Liver (tissue), 9 donors: ENCODE measurements around the gene ENOX1. TPM values are rescaled to one million over a fixed set of nuclear protein-coding genes. Genes with fewer than 3 reads are reported as not detected.

Experiments used
- DNase-seq: peaks from one replicate; pipeline ENCODE4 v3.0.0-alpha.2; 2017; ENCODE audit warnings: low spot score
- H3K27ac ChIP-seq, 2 donors: one replicate each; pipeline ENCODE4 v1.7.0; 2013; ENCODE audit warnings: inconsistent platforms in 2 of 2, low read length in 2 of 2, control low read depth in 1 of 2, low read depth in 1 of 2, mild to moderate bottlenecking in 1 of 2
- H3K27me3 ChIP-seq, 4 donors: one replicate each; pipeline versions ENCODE4 v1.6.1 to v1.7.0; 2013; ENCODE audit warnings: low read length in 3 of 4, inconsistent platforms in 1 of 4, mild to moderate bottlenecking in 1 of 4, moderate library complexity in 1 of 4; ENCODE audit not compliant: control insufficient read depth in 4 of 4, insufficient read depth in 4 of 4
- H3K36me3 ChIP-seq, 4 donors: one replicate each; pipeline versions ENCODE4 v1.6.1 to v1.7.0; 2013; ENCODE audit warnings: low read length in 3 of 4, mild to moderate bottlenecking in 3 of 4, low read depth in 1 of 4, moderate library complexity in 1 of 4; ENCODE audit not compliant: control insufficient read depth in 4 of 4, insufficient read depth in 3 of 4
- H3K4me1 ChIP-seq, 4 donors: one replicate each; pipeline versions ENCODE4 v1.6.1 to v1.7.0; 2013; ENCODE audit warnings: low read length in 3 of 4, mild to moderate bottlenecking in 3 of 4, moderate library complexity in 1 of 4; ENCODE audit not compliant: control insufficient read depth in 4 of 4, insufficient read depth in 4 of 4
- H3K4me3 ChIP-seq, 3 donors: one replicate each; pipeline versions ENCODE4 v1.6.1 to v1.7.0; 2013; ENCODE audit warnings: low read length in 3 of 3, control low read depth in 1 of 3, low read depth in 1 of 3, mild to moderate bottlenecking in 1 of 3
- H3K9ac ChIP-seq, 2 donors: one replicate each; pipeline ENCODE4 v1.7.0; 2013; ENCODE audit warnings: low read length in 2 of 2, mild to moderate bottlenecking in 2 of 2, moderate library complexity in 2 of 2, control low read depth in 1 of 2, low read depth in 1 of 2
- H3K9me3 ChIP-seq, 4 donors: one replicate each; pipeline versions ENCODE4 v1.6.1 to v1.7.0; 2013; ENCODE audit warnings: low read length in 3 of 4; ENCODE audit not compliant: control insufficient read depth in 4 of 4
- EGR1 ChIP-seq, 2 donors: IDR thresholded peaks; 2 replicates each; pipeline ENCODE4 v1.6.1; 2016 to 2018; ENCODE audit warnings: antibody characterized with exemption in 2 of 2, low read depth in 2 of 2
- FOXA1 ChIP-seq: IDR thresholded peaks from 2 replicates; pipeline ENCODE4 v1.6.1; 2016; ENCODE audit warnings: antibody characterized with exemption
- FOXA2 ChIP-seq: IDR thresholded peaks from 2 replicates; pipeline ENCODE4 v1.6.1; 2016; ENCODE audit warnings: antibody characterized with exemption
- GABPA ChIP-seq, 2 donors: IDR thresholded peaks in 1 of 2; conservative IDR thresholded peaks in 1 of 2; 2 replicates each; pipeline ENCODE4 v1.6.1; 2016; ENCODE audit warnings: antibody characterized with exemption in 2 of 2, mild to moderate bottlenecking in 1 of 2, moderate library complexity in 1 of 2
- HNF4A ChIP-seq, 2 donors: conservative IDR thresholded peaks; 2 replicates each; pipeline ENCODE4 v1.6.1; 2016; ENCODE audit warnings: antibody characterized with exemption in 2 of 2, mild to moderate bottlenecking in 2 of 2
- HNF4G ChIP-seq: IDR thresholded peaks from 2 replicates; pipeline ENCODE4 v1.6.1; 2016; ENCODE audit warnings: antibody characterized with exemption
- JUND ChIP-seq, 2 donors: IDR thresholded peaks; 2 replicates each; pipeline ENCODE4 v1.6.1; 2016; ENCODE audit warnings: antibody characterized with exemption in 2 of 2
- NR2F2 ChIP-seq: IDR thresholded peaks from 2 replicates; pipeline ENCODE4 v1.6.1; 2016; ENCODE audit warnings: antibody characterized with exemption
- RAD21 ChIP-seq, 2 donors: IDR thresholded peaks; 2 replicates each; pipeline ENCODE4 v1.6.1; 2016; ENCODE audit warnings: antibody characterized with exemption in 2 of 2, mild to moderate bottlenecking in 2 of 2
- RXRA ChIP-seq, 2 donors: IDR thresholded peaks; 2 replicates each; pipeline ENCODE4 v1.6.1; 2017 to 2018; ENCODE audit warnings: antibody characterized with exemption in 2 of 2, mild to moderate bottlenecking in 1 of 2
- SP1 ChIP-seq: IDR thresholded peaks from 2 replicates; pipeline ENCODE4 v1.6.1; 2018; ENCODE audit warnings: antibody characterized with exemption, mild to moderate bottlenecking
- TAF1 ChIP-seq: conservative IDR thresholded peaks from 2 replicates; pipeline ENCODE4 v1.6.1; 2016; ENCODE audit warnings: antibody characterized with exemption, mild to moderate bottlenecking
- YY1 ChIP-seq: IDR thresholded peaks from 2 replicates; pipeline ENCODE4 v1.6.1; 2016; ENCODE audit warnings: antibody characterized with exemption, mild to moderate bottlenecking
- WGBS: extraction: QIAGEN DNeasy Blood & Tissue Kit; methylation state at CpG from one replicate; pipeline ENCODE4 v1.1.7; 2013; 5-methylcytosine and 5-hydroxymethylcytosine counted together
- polyA plus RNA-seq, 2 donors: library from polyadenylated mRNA; stranded (reverse) in 1 of 2; unstranded in 1 of 2; fragments of 200-250 nt in 1 of 2; fragments of >200 nt in 1 of 2; fragmentation: Nextera tagmentation in 1 of 2; extraction: Ambion mirVana in 1 of 2; gene quantifications; one replicate each; pipeline versions ENCODE4 v1.2.1 to v1.2.3, GENCODE V29; 2013 to 2015
- total RNA-seq, 2 donors: library from RNA; depleted of rRNA; stranded (reverse); fragments of >200 nt; gene quantifications; one replicate each; pipeline ENCODE4 v1.2.3, GENCODE V29; 2014
- TF ChIP-seq, protein P1 (sequence below): IDR thresholded peaks from 2 replicates; pipeline ENCODE4 v1.6.1; 2016; ENCODE audit warnings: antibody characterized with exemption
- TF ChIP-seq, protein P2 (sequence below): IDR thresholded peaks from 2 replicates; pipeline ENCODE4 v1.6.1; 2016; ENCODE audit warnings: antibody characterized with exemption, mild to moderate bottlenecking
- TF ChIP-seq, protein P3 (sequence below): fragments of 150-350 bp; IDR thresholded peaks from 2 replicates; pipeline ENCODE4 v1.5.1; 2017; ENCODE audit warnings: improper control_type of control experiment, low read depth, low read length; ENCODE audit not compliant: missing input control
- TF ChIP-seq, protein P4 (sequence below): IDR thresholded peaks from 2 replicates; pipeline ENCODE4 v1.6.1; 2016; ENCODE audit warnings: antibody characterized with exemption
- TF ChIP-seq, protein P5 (sequence below): IDR thresholded peaks from 2 replicates; pipeline ENCODE4 v1.6.1; 2016; ENCODE audit warnings: antibody characterized with exemption
- donor health status: healthy.
- donor health status: healthy.
- donor health status: healthy.
- donor health status: healthy.
- donor health status: healthy.

ENOX1 gene
- total and polyA plus RNA-seq, 4 donors: 0.02 to 0.33 (median 0.08) TPM; not detected in 1

DNA sequence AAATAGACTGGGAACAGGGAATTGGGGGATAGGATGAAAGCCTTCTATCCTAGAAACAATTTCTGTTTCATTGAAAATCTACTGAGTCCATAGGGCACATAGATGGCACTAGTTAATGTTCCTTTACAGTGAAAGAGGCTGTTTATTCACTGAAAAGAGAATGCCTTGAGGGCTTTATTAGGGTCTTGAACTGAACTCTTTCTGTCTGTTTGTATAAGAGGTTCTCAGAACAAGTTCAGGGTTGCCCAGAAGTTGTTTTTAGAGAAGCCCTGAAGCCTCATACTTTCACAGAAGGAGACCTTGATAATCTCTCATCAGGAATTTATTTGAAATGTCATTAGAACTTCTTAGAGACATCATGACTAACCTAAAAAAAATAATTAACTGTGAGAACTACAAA is 43.9 kb downstream of the ENOX1 start (continued):
- TF ChIP-seq EGR1 (IDR thresholded peaks at IDR 0.05; ENCODE audit: low read depth in 2 of 2) (no peak), GABPA (IDR thresholded peaks at IDR 0.05 in 1 of 2, conservative IDR thresholded peaks at IDR 0.05 in 1 of 2) (no peak), FOXA2 (no peak), TAF1 (no peak)

DNA sequence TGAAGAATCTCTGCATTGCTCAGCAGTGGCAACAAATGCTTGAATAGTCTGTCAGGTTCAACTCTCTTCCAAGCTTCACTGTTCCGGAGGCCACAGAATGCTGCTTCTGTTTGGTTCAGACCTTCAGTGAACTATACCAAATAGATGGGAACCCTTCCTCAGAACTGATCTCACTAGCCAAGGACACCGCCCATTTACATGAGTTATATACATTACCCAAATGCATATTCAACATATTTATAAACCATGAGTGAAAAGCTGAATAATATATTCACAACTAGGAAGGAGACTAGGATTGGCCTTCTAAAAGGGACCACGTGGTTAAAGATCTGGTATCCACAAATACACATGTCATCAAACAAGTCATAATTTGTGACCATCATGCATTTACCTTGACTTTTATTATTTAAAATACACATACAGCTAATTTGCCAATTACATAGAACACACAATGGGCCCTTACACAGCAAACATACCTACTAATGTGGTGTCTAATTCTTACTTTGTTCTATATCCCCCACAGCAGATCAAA is 49.3 kb downstream of the ENOX1 start:
- TF ChIP-seq RXRA (IDR thresholded peaks at IDR 0.05) (no peak), HNF4A (conservative IDR thresholded peaks at IDR 0.05) (no peak), JUND (IDR thresholded peaks at IDR 0.05) (no peak), GABPA (IDR thresholded peaks at IDR 0.05 in 1 of 2, conservative IDR thresholded peaks at IDR 0.05 in 1 of 2) (no peak)
- H3K27me3 ChIP-seq: no peaks in the 10 kb centered on the region
- DNase-seq: no peak
- H3K9ac ChIP-seq: no peak overlapping the region
- 91% methylated on average over 3 of the region's 3 CpGs for WGBS
- no peaks in the 10 kb centered on the region for H3K9me3 ChIP-seq
- H3K27ac ChIP-seq: no peak overlapping the region
- no peaks in the 10 kb centered on the region for H3K36me3 ChIP-seq
- H3K4me1 ChIP-seq: no peaks in the 10 kb centered on the region
- H3K4me3 ChIP-seq: no peak overlapping the region

DNA sequence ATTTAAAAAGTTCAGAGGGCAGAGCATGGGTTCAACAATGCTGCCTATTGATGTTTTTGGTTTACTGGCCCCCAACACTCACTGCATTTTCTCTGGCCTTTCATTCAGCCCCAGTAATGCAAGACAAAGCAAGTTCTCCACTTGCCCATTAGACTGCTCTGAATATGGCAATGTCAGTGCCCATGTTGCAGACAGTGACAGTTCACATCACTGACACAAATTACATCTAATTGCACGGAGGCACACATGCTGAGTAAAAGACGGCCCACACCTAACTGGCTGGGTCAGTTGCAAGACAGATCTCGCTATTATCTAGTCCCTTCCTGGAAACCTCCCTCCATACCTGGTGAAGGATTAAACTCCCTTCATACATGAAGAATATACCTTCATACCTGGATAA is 54.0 kb downstream of the ENOX1 start:
- TF ChIP-seq RXRA (IDR thresholded peaks at IDR 0.05): no peak
- no peak for TF ChIP-seq FOXA2
- TF ChIP-seq FOXA1: no peak
- no peak for TF ChIP-seq NR2F2
- no peak for TF ChIP-seq TAF1
- TF ChIP-seq, protein P1, sequence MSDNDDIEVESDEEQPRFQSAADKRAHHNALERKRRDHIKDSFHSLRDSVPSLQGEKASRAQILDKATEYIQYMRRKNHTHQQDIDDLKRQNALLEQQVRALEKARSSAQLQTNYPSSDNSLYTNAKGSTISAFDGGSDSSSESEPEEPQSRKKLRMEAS: no peak
- TF ChIP-seq, protein P2, sequence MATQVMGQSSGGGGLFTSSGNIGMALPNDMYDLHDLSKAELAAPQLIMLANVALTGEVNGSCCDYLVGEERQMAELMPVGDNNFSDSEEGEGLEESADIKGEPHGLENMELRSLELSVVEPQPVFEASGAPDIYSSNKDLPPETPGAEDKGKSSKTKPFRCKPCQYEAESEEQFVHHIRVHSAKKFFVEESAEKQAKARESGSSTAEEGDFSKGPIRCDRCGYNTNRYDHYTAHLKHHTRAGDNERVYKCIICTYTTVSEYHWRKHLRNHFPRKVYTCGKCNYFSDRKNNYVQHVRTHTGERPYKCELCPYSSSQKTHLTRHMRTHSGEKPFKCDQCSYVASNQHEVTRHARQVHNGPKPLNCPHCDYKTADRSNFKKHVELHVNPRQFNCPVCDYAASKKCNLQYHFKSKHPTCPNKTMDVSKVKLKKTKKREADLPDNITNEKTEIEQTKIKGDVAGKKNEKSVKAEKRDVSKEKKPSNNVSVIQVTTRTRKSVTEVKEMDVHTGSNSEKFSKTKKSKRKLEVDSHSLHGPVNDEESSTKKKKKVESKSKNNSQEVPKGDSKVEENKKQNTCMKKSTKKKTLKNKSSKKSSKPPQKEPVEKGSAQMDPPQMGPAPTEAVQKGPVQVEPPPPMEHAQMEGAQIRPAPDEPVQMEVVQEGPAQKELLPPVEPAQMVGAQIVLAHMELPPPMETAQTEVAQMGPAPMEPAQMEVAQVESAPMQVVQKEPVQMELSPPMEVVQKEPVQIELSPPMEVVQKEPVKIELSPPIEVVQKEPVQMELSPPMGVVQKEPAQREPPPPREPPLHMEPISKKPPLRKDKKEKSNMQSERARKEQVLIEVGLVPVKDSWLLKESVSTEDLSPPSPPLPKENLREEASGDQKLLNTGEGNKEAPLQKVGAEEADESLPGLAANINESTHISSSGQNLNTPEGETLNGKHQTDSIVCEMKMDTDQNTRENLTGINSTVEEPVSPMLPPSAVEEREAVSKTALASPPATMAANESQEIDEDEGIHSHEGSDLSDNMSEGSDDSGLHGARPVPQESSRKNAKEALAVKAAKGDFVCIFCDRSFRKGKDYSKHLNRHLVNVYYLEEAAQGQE: no peak
- TF ChIP-seq YY1: no peak
- TF ChIP-seq, protein P3, sequence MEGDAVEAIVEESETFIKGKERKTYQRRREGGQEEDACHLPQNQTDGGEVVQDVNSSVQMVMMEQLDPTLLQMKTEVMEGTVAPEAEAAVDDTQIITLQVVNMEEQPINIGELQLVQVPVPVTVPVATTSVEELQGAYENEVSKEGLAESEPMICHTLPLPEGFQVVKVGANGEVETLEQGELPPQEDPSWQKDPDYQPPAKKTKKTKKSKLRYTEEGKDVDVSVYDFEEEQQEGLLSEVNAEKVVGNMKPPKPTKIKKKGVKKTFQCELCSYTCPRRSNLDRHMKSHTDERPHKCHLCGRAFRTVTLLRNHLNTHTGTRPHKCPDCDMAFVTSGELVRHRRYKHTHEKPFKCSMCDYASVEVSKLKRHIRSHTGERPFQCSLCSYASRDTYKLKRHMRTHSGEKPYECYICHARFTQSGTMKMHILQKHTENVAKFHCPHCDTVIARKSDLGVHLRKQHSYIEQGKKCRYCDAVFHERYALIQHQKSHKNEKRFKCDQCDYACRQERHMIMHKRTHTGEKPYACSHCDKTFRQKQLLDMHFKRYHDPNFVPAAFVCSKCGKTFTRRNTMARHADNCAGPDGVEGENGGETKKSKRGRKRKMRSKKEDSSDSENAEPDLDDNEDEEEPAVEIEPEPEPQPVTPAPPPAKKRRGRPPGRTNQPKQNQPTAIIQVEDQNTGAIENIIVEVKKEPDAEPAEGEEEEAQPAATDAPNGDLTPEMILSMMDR: no peak
- no peak for TF ChIP-seq SP1
- TF ChIP-seq, protein P4, sequence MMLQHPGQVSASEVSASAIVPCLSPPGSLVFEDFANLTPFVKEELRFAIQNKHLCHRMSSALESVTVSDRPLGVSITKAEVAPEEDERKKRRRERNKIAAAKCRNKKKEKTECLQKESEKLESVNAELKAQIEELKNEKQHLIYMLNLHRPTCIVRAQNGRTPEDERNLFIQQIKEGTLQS: no peak
- TF ChIP-seq HNF4G: no peak
- no peak for TF ChIP-seq RAD21 (IDR thresholded peaks at IDR 0.05)
- TF ChIP-seq GABPA (IDR thresholded peaks at IDR 0.05 in 1 of 2, conservative IDR thresholded peaks at IDR 0.05 in 1 of 2): no peak
- no peak for TF ChIP-seq EGR1 (IDR thresholded peaks at IDR 0.05; ENCODE audit: low read depth in 2 of 2)
- no peak for TF ChIP-seq HNF4A (conservative IDR thresholded peaks at IDR 0.05)
- TF ChIP-seq, protein P5, sequence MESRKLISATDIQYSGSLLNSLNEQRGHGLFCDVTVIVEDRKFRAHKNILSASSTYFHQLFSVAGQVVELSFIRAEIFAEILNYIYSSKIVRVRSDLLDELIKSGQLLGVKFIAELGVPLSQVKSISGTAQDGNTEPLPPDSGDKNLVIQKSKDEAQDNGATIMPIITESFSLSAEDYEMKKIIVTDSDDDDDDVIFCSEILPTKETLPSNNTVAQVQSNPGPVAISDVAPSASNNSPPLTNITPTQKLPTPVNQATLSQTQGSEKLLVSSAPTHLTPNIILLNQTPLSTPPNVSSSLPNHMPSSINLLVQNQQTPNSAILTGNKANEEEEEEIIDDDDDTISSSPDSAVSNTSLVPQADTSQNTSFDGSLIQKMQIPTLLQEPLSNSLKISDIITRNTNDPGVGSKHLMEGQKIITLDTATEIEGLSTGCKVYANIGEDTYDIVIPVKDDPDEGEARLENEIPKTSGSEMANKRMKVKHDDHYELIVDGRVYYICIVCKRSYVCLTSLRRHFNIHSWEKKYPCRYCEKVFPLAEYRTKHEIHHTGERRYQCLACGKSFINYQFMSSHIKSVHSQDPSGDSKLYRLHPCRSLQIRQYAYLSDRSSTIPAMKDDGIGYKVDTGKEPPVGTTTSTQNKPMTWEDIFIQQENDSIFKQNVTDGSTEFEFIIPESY: no peak
- H3K4me3 ChIP-seq: no peak overlapping the region
- WGBS: 93% methylated on average over 3 of the region's 3 CpGs
- H3K9ac ChIP-seq: no peak overlapping the region
- no peak overlapping the region for H3K27ac ChIP-seq
- no peak for DNase-seq
- no peaks in the 10 kb centered on the region for H3K27me3 ChIP-seq
- no peaks in the 10 kb centered on the region for H3K9me3 ChIP-seq
- no peaks in the 10 kb centered on the region for H3K36me3 ChIP-seq
- H3K4me1 ChIP-seq: no peaks in the 10 kb centered on the region
